A549 (cell line): ENCODE results near the gene SLC25A10. TPM values are rescaled to one million over a fixed set of nuclear protein-coding genes. Genes with fewer than 3 reads are reported as not detected.

Experiments used
- ATAC-seq, 2 experiments: fragments of 200-7000 bp in 1 of 2; fragments of >200 bp in 1 of 2; cut with Nextera tagmentation in 1 of 2; cut with Tn5 transposase in 1 of 2; 3 replicates each; pipeline versions ENCODE4 v1.8.0 to v1.9.1; 2018 to 2020; ENCODE audit warnings: mild to moderate bottlenecking in 1 of 2, moderate library complexity in 1 of 2
- CTCF ChIA-PET: fragments of 300-600 bp; sonication (Branson Sonifier 250); formaldehyde crosslinking; extraction: SDS; loops from one replicate; lab custom pipeline; 2021; ENCODE audit warnings: antibody characterized with exemption, inconsistent platforms; lab: Yijun Ruan, JAX
- POLR2A ChIA-PET: fragments of 350-600 bp; formaldehyde crosslinking; extraction: SDS; loops from one replicate; lab custom pipeline; 2021; ENCODE audit warnings: antibody characterized with exemption, inconsistent platforms; lab: Yijun Ruan, JAX
- DNase-seq, 2 experiments: peaks; one replicate each; pipeline versions ENCODE4 v3.0.0 to v3.0.0-alpha.2; 2011 to 2016; ENCODE audit warnings: low read depth in 1 of 2, low spot score in 1 of 2
- FAIRE-seq: peaks from 2 replicates; lab custom pipeline; 2011; peaks lifted over from hg19 to GRCh38; lab: Jason Lieb, UNC
- H3K27ac ChIP-seq, 2 experiments: fragments of >200 bp; sonication (Bioruptor Twin); formaldehyde crosslinking; 3 replicates each; pipeline ENCODE4 v1.5.1; 2016 to 2017
- H3K4me1 ChIP-seq: fragments of >200 bp; sonication (Bioruptor Twin); formaldehyde crosslinking; 3 replicates; pipeline ENCODE4 v1.6.1; 2016
- H3K4me2 ChIP-seq: fragments of >200 bp; sonication (Bioruptor Twin); formaldehyde crosslinking; 3 replicates; pipeline ENCODE4 v1.6.1; 2016
- H3K4me3 ChIP-seq: fragments of >200 bp; sonication (Bioruptor Twin); formaldehyde crosslinking; 3 replicates; pipeline ENCODE4 v1.5.1; 2016
- H3K9me3 ChIP-seq: fragments of >200 bp; sonication (Bioruptor Twin); formaldehyde crosslinking; 3 replicates; pipeline ENCODE4 v1.6.1; 2016
- CBX2 ChIP-seq: fragments of 200-600 bp; sonication (generic); IDR thresholded peaks from 2 replicates; pipeline ENCODE4 v1.6.1; 2016; ENCODE audit warnings: low read depth, mild to moderate bottlenecking, borderline replicate concordance
- CBX8 ChIP-seq: fragments of 200-600 bp; sonication (generic); IDR thresholded peaks from 2 replicates; pipeline ENCODE4 v1.6.1; 2016
- CEBPB ChIP-seq, 2 experiments: fragments of >200 bp in 1 of 2; sonication (Bioruptor Twin) in 1 of 2; formaldehyde crosslinking in 1 of 2; IDR thresholded peaks; 2 replicates each; pipeline ENCODE4 v1.6.1; 2012 to 2016
- E2F6 ChIP-seq: IDR thresholded peaks from 2 replicates; pipeline ENCODE4 v1.6.1; 2012; ENCODE audit warnings: low read depth, borderline replicate concordance
- HMGXB4 ChIP-seq: fragments of 250-450 bp; sonication (Bioruptor Pico); IDR thresholded peaks from 2 replicates; pipeline ENCODE4 v1.5.0; 2021; ENCODE audit warnings: mild to moderate bottlenecking, moderate library complexity, borderline replicate concordance
- HOXA7 ChIP-seq: fragments of 250-450 bp; sonication (Bioruptor Pico); IDR thresholded peaks from 2 replicates; pipeline ENCODE4 v1.5.0; 2020; ENCODE audit warnings: mild to moderate bottlenecking, moderate library complexity
- JUN ChIP-seq, 2 experiments: fragments of >200 bp; sonication (Bioruptor Twin); formaldehyde crosslinking; IDR thresholded peaks; 2 replicates in 1 of 2; 3 replicates in 1 of 2; pipeline ENCODE4 v1.6.1; 2016 to 2017
- MAFK ChIP-seq: fragments of 450-650 bp; IDR thresholded peaks from 2 replicates; pipeline ENCODE4 v1.6.1; 2014; ENCODE audit not compliant: partially characterized antibody
- MAX ChIP-seq: IDR thresholded peaks from 2 replicates; pipeline ENCODE4 v1.6.1; 2012
- MAZ ChIP-seq: fragments of 150-350 bp; IDR thresholded peaks from 2 replicates; pipeline ENCODE4 v1.6.1; 2014; ENCODE audit warnings: antibody characterized with exemption, low read depth, low read length, borderline replicate concordance
- PHF8 ChIP-seq: fragments of 200-600 bp; sonication (generic); IDR thresholded peaks from 2 replicates; pipeline ENCODE4 v1.6.1; 2016; ENCODE audit warnings: low read depth, mild to moderate bottlenecking, antibody characterized with exemption, moderate library complexity, borderline replicate concordance
- POLR2A ChIP-seq: IDR thresholded peaks from 2 replicates; pipeline ENCODE4 v1.6.1; 2012; ENCODE audit warnings: mild to moderate bottlenecking, low read length
- RARB ChIP-seq: fragments of 250-450 bp; sonication (Bioruptor Pico); IDR thresholded peaks from 2 replicates; pipeline ENCODE4 v1.8.0; 2021; ENCODE audit warnings: mild to moderate bottlenecking, moderate library complexity
- SREBF2 ChIP-seq: fragments of 450-650 bp; IDR thresholded peaks from 2 replicates; pipeline ENCODE4 v1.6.1; 2014; ENCODE audit warnings: mild to moderate bottlenecking, moderate library complexity
- ZFP36 ChIP-seq: fragments of 450-650 bp; IDR thresholded peaks from 2 replicates; pipeline ENCODE4 v1.6.1; 2014; ENCODE audit warnings: borderline replicate concordance; ENCODE audit not compliant: partially characterized antibody
- ZNF302 ChIP-seq: fragments of 250-450 bp; sonication (Bioruptor Pico); IDR thresholded peaks from 2 replicates; pipeline ENCODE4 v1.9.0; 2021; ENCODE audit warnings: inconsistent platforms, mild to moderate bottlenecking, moderate library complexity
- ZSCAN20 ChIP-seq: fragments of 250-450 bp; sonication (Bioruptor Pico); IDR thresholded peaks from 2 replicates; pipeline ENCODE4 v1.8.0; 2022; ENCODE audit warnings: mild to moderate bottlenecking, moderate library complexity
- WGBS: methylation state at CpG from one replicate; pipeline ENCODE4 v1.1.6; 2017; ENCODE audit errors: missing lambda C conversion rate; 5-methylcytosine and 5-hydroxymethylcytosine counted together
- polyA plus RNA-seq, 4 experiments: library from polyadenylated mRNA; depleted of rRNA in 3 of 4; stranded (reverse); fragments of >200 nt; fragmentation: RNase III in 1 of 4; extraction: RNeasy Plus Mini Kit Qiagen cat#74134 plus additional on column Dnase treatment in 1 of 4; gene quantifications; 2 replicates in 3 of 4; 3 replicates in 1 of 4; pipeline ENCODE4 v1.2.3, GENCODE V29; 2011 to 2017
- TF ChIP-seq, protein P1 (sequence below): fragments of 150-350 bp; IDR thresholded peaks from 2 replicates; pipeline ENCODE4 v1.6.1; 2014; ENCODE audit warnings: low read depth, mild to moderate bottlenecking, low read length
- TF ChIP-seq, protein P2 (sequence below): IDR thresholded peaks from 2 replicates; pipeline ENCODE4 v1.6.1; 2012

Gene SLC25A10
- polyA plus RNA-seq, 2 of the 4 experiments (the other 2 are of a cell fraction), result 20.0 to 47.0 TPM

- WGBS, result 95% methylated on average over 17 of the region's 17 CpGs
- ChIA-PET CTCF (interaction anchor here (1.0 to 1.1 kb wide), 4 partner anchors 13 to 27 kb away, joined by 3 to 4 read pairs (median 4); partner anchors contain the start of genes ARL16 and HGS), POLR2A (no interaction called here)
- Histone ChIP-seq H3K4me1 (peaks cover 18% of the 10 kb centered on the region), H3K9me3 (no peaks in the 10 kb centered on the region), H3K4me3 (no peak overlapping the region), H3K4me2 (no peak overlapping the region), H3K27ac (no peak overlapping the region)
- ATAC-seq (no peak), DNase-seq (no peak), FAIRE-seq (no peak)
- TF ChIP-seq, protein P1, sequence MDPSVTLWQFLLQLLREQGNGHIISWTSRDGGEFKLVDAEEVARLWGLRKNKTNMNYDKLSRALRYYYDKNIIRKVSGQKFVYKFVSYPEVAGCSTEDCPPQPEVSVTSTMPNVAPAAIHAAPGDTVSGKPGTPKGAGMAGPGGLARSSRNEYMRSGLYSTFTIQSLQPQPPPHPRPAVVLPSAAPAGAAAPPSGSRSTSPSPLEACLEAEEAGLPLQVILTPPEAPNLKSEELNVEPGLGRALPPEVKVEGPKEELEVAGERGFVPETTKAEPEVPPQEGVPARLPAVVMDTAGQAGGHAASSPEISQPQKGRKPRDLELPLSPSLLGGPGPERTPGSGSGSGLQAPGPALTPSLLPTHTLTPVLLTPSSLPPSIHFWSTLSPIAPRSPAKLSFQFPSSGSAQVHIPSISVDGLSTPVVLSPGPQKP, result no peak
- TF ChIP-seq ZSCAN20 (CRISPR knock-in tag) (no peak), ZNF302 (no peak)
Observed at GRCh38 chr17:81706232-81706611, 5.9 kb upstream of the SLC25A10 start.

DNA sequence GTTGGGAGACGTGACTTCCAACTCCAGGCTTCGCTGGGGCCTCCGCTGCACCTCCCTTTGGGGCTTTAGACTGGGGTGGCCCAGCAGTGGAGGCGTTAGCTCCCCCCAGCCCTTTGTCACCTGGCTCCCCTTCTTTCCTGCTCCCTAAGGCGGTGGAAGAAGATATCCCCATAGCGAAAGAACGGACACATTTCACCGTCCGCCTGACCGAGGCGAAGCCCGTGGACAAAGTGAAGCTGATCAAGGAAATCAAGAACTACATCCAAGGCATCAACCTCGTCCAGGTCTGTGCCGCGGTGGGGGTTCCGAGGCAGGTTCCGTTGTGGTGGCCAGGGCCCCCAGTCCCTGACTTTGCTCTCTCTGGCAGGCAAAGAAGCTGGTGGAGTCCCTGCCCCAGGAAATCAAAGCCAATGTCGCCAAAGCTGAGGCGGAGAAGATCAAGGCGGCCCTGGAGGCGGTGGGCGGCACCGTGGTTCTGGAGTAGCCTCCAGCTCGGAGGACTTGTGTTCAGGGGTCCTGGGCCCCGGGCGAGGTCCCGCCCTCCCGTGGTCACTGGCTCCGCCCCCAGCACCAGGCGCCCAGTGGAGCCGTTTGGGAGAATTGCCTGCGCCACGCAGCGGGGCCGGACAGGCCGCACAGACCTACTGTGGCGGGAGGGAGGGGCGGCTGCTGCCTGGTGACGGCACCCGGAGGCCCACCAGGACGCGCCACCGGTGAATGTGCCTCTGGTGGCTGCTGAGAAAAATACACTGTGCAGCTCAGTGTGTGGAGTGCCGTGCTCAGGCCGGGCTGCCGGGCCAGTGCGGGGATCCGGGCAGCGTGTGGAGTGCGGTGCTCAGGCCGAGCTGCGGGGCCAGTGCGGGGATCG, 5.1 kb upstream of the SLC25A10 start:
- no peak for TF ChIP-seq E2F6
- TF ChIP-seq, protein P2, sequence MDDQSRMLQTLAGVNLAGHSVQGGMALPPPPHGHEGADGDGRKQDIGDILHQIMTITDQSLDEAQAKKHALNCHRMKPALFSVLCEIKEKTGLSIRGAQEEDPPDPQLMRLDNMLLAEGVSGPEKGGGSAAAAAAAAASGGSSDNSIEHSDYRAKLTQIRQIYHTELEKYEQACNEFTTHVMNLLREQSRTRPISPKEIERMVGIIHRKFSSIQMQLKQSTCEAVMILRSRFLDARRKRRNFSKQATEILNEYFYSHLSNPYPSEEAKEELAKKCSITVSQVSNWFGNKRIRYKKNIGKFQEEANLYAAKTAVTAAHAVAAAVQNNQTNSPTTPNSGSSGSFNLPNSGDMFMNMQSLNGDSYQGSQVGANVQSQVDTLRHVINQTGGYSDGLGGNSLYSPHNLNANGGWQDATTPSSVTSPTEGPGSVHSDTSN, result no peak
- FAIRE-seq (no peak), ATAC-seq (no peak), DNase-seq (no peak)
- Histone ChIP-seq H3K4me1 (peaks cover 15% of the 10 kb centered on the region), H3K9me3 (no peaks in the 10 kb centered on the region), H3K4me3 (no peak overlapping the region), H3K4me2 (no peak overlapping the region), H3K27ac (no peak overlapping the region)
- 94% methylated on average over 53 of the region's 54 CpGs for WGBS
- ChIA-PET CTCF (interaction anchor here (0.7 to 1.4 kb wide), 7 partner anchors 12 to 28 kb away, joined by 3 to 5 read pairs (median 3); partner anchors contain the start of genes ARL16 and HGS), POLR2A (no interaction called here)

- WGBS, result 91% methylated on average over 23 of the region's 25 CpGs
- CTCF ChIA-PET, result interaction anchor here (1.1 to 1.9 kb wide), 5 partner anchors 13 to 217 kb away, joined by 3 to 5 read pairs (median 3); no protein-coding TSS in a partner anchor
- Histone ChIP-seq H3K27ac (no peak overlapping the region), H3K9me3 (no peaks in the 10 kb centered on the region)
- POLR2A ChIA-PET, result interaction anchor here (1.1 kb wide), 1 partner anchor 24 kb away, joined by 3 read pairs; the partner anchor contains the start of genes ARL16 and HGS
- TF ChIP-seq POLR2A, result no peak
- no peak for TF ChIP-seq CEBPB (IDR thresholded peaks at IDR 0.05)
- 0 out of 5 replicates have a peak, but pooled peaks of 1 of the 2 experiments have one; percentile 26 for TF ChIP-seq JUN (IDR thresholded peaks at IDR 0.05)
- TF ChIP-seq, all 56 proteins: peak for 1
- DNase-seq (no peak), FAIRE-seq (no peak), ATAC-seq (no peak)
- Histone ChIP-seq H3K4me1 (peaks cover 15% of the 10 kb centered on the region), H3K4me2 (no peak overlapping the region), H3K4me3 (no peak overlapping the region)
Observed at GRCh38 chr17:81707725-81708646, 4.1 kb upstream of the SLC25A10 start.

DNA sequence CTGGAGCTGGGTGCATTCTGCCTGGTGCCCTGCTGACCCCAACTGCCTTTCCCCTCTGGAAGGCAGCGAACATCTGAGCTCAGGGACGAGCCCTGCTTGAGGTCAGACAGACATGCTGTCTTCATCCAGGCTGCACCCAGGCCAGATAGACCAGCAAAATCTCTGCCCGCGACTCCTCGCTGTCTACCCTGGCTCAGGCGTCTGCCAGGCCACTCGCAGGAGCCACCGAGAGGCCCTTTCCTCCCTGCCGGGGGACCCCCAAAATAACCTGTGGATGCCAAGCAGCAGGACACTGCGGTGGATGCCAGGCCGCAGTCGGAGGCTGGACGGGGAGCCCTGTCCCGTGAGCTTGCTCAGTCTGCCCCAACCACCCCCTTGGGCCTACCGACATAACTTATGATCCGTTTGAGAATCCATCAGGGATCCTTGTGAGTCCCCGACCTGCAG, 3.3 kb upstream of the SLC25A10 start:
- 94% methylated on average over 17 of the region's 17 CpGs for WGBS
- CTCF ChIA-PET, result interaction anchor here (1.1 to 1.9 kb wide), 6 partner anchors 13 to 216 kb away, joined by 3 to 7 read pairs (median 4); partner anchors contain the start of genes ARL16 and HGS
- TF ChIP-seq SREBF2 (no peak), MAZ (no peak), HMGXB4 (CRISPR knock-in tag) (no peak), ZFP36 (no peak), MAFK (no peak), PHF8 (no peak), CBX8 (no peak), RARB (CRISPR knock-in tag) (no peak), MAX (no peak), HOXA7 (no peak), CBX2 (no peak)

More for the DNA sequence above, 3.3 kb upstream of the SLC25A10 start:
- Histone ChIP-seq H3K4me1 (peaks cover 22% of the 10 kb centered on the region), H3K9me3 (no peaks in the 10 kb centered on the region), H3K4me3 (no peak overlapping the region), H3K4me2 (no peak overlapping the region), H3K27ac (no peak overlapping the region)
- POLR2A ChIA-PET, result interaction anchor here (1.1 kb wide), 1 partner anchor 25 kb away, joined by 3 read pairs; the partner anchor contains the start of genes ARL16 and HGS
- ATAC-seq, result no peak
- no peak for DNase-seq
- no peak for FAIRE-seq
